ENCODE measurements around the gene VAV3. TPM values are rescaled to one million over a fixed set of nuclear protein-coding genes. Genes with fewer than 3 reads are reported as not detected.

Gene VAV3

Small RNAs within 50 kb of the gene (small RNA-seq; reads per million reads assigned to genes)
- not detected for gene MIR7852 (ENCODE audit: low read depth)

Measured in mesenchymal stem cell (in vitro differentiated cells and primary cell).